HL-60/S4 treated with phorbol 12-myristate 13-acetate at 8.2 ng/mL for 4 days and 3 days (cell line): ENCODE measurements around the gene R3HDM1.
"Not testable (repeated sequence)": the region's sequence is repeated elsewhere in the genome, so short reads cannot be mapped to it uniquely, and the experiment has no call there.

Experiments used
- in situ Hi-C: fragments of 300-500 bp; cut with MboI; formaldehyde crosslinking; loops from 2 replicates; pipeline ENCODE4 v1.15.0; 2022; ENCODE audit warnings: low sequenced_read_pairs

Gene R3HDM1

DNA sequence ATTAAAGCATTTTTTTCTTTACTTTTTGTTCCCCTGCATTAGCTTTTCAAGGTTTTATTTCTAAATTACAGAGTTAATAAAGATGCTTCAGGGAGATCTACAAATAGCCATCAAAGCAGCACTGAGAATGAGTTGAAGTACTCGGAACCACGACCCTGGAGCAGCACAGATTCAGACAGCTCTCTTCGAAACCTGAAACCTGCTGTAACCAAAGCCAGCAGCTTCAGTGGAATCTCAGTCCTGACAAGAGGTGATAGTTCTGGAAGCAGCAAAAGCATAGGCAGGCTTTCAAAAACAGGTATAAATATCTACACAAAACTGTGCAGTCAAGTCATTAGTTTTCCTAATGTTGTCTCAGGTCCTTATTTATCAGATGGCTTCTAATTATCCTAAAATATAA, 107.5 kb downstream of the R3HDM1 start:
- in situ Hi-C loops: no loop called here

- in situ Hi-C loops: no loop called here
Observed at GRCh38 chr2:135641156-135642068, 110.1 kb downstream of the R3HDM1 start.

GRCh38 chr2:135647836-135648579, 116.7 kb downstream of the R3HDM1 start:
- in situ Hi-C loops: no loop called here

- in situ Hi-C loops: no loop called here
Observed at GRCh38 chr2:135650721-135651120, 119.4 kb downstream of the R3HDM1 start.

GRCh38 chr2:135651717-135652116, 120.4 kb downstream of the R3HDM1 start:
- in situ Hi-C loops: no loop called here

DNA sequence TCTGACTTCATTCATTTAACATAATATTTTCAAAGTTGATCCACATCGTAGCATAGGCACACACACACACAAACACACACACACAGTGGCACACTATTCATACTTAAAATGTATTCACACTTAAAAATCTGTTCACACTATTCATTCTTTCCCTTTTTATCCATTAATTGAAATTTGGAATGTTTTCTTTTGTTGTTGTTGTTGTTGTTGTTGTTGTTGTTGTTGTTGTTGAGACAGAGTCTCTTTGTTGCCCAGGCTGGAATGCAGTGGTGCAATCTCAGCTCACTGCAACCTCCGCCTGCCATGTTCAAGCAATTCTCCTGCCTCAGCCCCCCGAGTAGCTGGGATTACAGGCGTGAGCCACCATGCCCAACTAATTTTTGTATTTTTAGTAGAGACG, 123.0 kb downstream of the R3HDM1 start:
- in situ Hi-C loops: not testable (repeated sequence)

DNA sequence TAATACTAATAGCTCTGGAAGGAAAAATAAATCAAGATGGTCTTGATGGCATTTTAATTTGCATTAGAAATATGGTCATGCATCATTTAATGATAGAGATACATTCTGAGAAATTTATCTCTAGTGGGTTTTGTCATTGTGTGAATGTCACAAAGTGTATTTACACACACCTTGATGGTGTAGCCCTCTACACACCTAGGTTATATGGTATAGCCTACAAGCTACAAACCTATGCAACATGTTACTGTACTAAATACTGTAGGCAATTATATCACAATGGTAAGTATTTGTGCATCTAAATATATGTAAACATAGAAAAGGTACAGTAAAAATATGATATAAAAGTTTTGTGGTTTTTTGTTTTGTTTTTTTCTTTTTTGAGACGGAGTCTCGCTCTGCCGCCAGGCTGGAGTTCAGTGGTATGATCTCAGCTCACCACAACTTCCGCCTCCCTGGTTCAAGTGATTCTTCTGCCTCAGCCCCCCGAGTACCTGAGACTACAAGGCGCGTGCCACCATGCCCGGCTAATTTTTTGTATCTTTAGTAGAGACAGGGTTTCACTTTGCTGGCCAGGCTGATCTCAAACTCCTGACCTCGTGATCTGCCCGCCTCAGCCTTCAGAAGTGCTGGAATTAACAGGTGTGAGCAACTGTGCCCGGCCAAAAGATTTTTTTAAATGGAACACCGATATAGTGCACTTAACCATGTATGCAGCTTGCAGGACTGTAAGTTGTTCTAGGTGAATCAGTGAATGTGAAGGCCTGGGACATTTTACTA, 126.7 kb downstream of the R3HDM1 start:
- in situ Hi-C loops: no loop called here

GRCh38 chr2:135662088-135662487, 130.8 kb downstream of the R3HDM1 start:
- in situ Hi-C loops: no loop called here

DNA sequence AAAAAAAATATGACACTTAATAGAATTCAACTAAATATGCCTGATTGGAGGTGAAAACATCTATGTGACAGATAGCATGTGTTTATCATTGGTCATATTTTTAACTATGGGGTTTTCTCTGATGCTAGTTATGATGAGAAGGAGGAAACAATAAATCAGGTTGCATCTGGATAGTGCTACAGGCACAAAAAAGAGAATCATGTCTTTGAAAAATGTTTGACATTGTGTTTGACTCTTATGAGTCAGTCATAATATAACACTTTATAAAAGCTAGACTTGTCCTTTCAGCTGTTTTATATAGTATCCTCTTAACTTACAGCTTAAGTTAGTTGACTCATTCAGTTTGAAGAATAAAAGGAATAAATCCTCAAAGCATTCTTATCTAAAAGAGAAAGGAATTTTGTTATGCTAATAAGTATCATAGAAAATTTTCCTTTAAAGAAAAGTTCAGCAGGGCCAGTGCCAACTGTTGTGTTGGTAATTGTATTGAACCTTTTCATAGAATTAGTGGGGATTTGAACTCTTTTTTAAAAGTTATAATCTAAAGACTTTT, 131.9 kb downstream of the R3HDM1 start:
- in situ Hi-C loops: no loop called here

DNA sequence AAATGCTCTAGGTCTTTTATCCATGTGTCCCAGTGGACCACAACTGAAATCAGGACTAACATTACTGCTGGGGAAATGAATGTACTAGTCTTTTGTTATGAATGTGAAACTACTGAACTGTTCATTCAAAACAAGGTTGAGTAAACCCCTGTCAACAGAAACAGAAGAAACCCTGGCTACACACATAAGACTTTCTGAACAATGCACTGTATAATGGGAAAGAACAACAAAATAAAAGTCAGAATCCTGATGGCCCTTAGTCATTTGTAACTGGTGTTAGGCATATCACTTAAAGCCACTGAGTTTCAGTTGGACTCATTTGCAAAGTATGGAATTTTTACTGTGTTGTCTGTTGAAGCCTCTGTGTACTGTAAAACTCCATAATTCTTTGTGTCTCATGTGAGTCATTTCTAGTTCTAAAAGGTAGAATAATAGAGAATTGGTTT, 133.4 kb downstream of the R3HDM1 start:
- in situ Hi-C loops: no loop called here

GRCh38 chr2:135667045-135667444, 135.8 kb downstream of the R3HDM1 start:
- in situ Hi-C loops: no loop called here

DNA sequence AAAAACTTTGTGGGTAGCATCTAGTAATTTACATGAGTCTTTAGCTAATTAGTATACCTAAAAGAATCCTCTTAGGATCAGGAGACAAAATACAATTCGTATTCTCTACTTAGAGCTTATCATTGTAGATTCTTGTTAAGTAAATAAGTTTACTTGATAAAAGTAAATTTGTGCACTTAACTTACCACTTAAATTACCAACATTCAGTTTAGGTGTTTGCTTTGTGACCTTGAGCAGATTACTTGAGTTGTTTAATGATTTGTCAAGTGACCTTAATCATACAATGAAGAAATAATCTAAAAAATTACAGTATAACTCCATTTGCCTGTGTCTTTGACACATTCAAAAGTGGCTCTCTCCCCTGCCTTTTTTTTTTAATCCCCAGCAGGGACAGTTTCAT, 143.2 kb downstream of the R3HDM1 start:
- in situ Hi-C loops: no loop called here

GRCh38 chr2:135676031-135676430, 144.7 kb downstream of the R3HDM1 start:
- in situ Hi-C loops: no loop called here

GRCh38 chr2:135679125-135679524, 147.8 kb downstream of the R3HDM1 start:
- in situ Hi-C loops: no loop called here

DNA sequence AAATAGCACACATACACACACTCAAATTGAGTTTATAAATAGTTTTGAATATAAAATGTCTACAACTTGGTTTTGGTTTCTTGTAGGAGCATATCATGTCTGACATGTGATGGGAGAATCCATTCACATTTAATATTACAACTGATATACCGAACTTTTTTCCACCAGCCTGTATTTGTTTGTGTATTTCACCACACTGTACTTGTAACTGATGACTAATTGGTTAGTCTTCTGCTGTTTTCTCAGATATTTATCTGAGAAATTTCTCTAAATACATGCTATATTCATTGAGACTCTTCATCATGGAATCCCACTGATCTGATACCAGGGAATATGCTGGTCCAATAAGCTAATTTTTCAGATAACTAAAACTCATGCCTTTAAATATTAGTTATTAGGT, 154.1 kb downstream of the R3HDM1 start:
- in situ Hi-C loops: no loop called here

- in situ Hi-C loops: no loop called here
Observed at GRCh38 chr2:135688978-135689377, 157.7 kb downstream of the R3HDM1 start.

- in situ Hi-C loops: no loop called here
Observed at GRCh38 chr2:135689679-135690078, 158.4 kb downstream of the R3HDM1 start.

DNA sequence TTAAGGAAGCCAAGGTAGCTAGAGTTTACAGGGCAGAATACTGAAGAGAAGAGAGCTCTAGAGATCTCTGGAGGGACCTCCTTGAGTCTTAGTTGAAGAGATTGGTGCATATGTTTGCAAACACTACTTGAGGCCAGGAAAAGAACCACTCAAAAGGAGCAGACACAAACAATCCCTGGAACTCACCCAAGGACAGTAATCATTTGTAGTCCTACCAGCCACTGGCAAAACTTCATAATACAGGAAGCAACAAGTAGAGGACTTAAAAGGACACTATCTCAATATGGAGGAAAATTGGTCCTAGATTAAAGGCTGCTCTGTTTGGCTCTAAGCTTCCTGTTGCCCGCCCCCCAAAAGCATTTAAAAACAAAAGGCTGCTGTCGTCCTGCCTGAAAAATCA, 163.4 kb downstream of the R3HDM1 start:
- in situ Hi-C loops: no loop called here

- in situ Hi-C loops: no loop called here
Observed at GRCh38 chr2:135698838-135699237, 167.6 kb downstream of the R3HDM1 start.

- in situ Hi-C loops: no loop called here
Observed at GRCh38 chr2:135701442-135701841, 170.2 kb downstream of the R3HDM1 start.

GRCh38 chr2:135703300-135703699, 172.0 kb downstream of the R3HDM1 start:
- in situ Hi-C loops: no loop called here
